WERI-Rb-1 (cell line): ENCODE results near the gene UBXN2A.
"Not testable (repeated sequence)": the region's sequence is repeated elsewhere in the genome, so short reads cannot be mapped to it uniquely, and the experiment has no call there.

Experiments used
- DNase-seq: peaks from one replicate; pipeline ENCODE4 v3.0.0-alpha.2; 2020
- H3K27ac ChIP-seq: fragments of 250-450 bp; sonication (Bioruptor Pico); 2 replicates; pipeline ENCODE4 v1.5.1; 2020; ENCODE audit warnings: mild to moderate bottlenecking, moderate library complexity
- H3K27me3 ChIP-seq: fragments of 250-450 bp; sonication (Bioruptor Pico); 2 replicates; pipeline ENCODE4 v1.5.1; 2021; ENCODE audit warnings: mild to moderate bottlenecking, low read depth, moderate library complexity; ENCODE audit not compliant: insufficient read depth, severe bottlenecking
- H3K36me3 ChIP-seq: fragments of 250-450 bp; sonication (Bioruptor Pico); 2 replicates; pipeline ENCODE4 v1.5.1; 2020; ENCODE audit warnings: mild to moderate bottlenecking, moderate library complexity
- H3K4me3 ChIP-seq: 2 replicates; pipeline ENCODE4 v1.5.1; 2011; ENCODE audit warnings: low read depth, mild to moderate bottlenecking, control low read depth, low read length
- H3K9me3 ChIP-seq: fragments of 250-450 bp; sonication (Bioruptor Pico); 2 replicates; pipeline ENCODE4 v1.5.1; 2021; ENCODE audit warnings: mild to moderate bottlenecking, moderate library complexity; ENCODE audit not compliant: severe bottlenecking
- TF ChIP-seq, protein P1 (sequence below): IDR thresholded peaks from 2 replicates; pipeline ENCODE4 v1.5.1; 2011; ENCODE audit warnings: low read depth, mild to moderate bottlenecking, control low read depth, inconsistent platforms, low read length

Gene UBXN2A

DNA sequence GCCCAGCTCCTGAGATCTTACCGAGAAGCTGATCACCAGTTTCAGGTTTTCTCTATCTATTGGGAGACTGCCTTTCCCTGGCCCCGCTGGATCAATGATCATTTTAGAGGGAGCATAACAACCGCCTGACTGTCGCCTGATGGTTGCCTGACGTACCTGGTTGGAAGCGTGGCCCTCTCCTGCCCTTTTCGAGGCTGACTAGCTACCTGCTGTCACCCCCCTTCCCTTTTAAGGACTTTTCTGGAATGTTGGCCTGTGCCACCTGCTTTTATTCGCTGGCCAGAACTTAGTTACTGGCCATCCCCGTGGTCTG lies 69.1 kb downstream of the UBXN2A start:
- Histone ChIP-seq H3K27me3 (no peaks in the 10 kb centered on the region), H3K9me3 (no peaks in the 10 kb centered on the region), H3K36me3 (no peaks in the 10 kb centered on the region), H3K27ac (no peak overlapping the region), H3K4me3 (no peak overlapping the region)
- no peak for DNase-seq
- TF ChIP-seq, protein P1, sequence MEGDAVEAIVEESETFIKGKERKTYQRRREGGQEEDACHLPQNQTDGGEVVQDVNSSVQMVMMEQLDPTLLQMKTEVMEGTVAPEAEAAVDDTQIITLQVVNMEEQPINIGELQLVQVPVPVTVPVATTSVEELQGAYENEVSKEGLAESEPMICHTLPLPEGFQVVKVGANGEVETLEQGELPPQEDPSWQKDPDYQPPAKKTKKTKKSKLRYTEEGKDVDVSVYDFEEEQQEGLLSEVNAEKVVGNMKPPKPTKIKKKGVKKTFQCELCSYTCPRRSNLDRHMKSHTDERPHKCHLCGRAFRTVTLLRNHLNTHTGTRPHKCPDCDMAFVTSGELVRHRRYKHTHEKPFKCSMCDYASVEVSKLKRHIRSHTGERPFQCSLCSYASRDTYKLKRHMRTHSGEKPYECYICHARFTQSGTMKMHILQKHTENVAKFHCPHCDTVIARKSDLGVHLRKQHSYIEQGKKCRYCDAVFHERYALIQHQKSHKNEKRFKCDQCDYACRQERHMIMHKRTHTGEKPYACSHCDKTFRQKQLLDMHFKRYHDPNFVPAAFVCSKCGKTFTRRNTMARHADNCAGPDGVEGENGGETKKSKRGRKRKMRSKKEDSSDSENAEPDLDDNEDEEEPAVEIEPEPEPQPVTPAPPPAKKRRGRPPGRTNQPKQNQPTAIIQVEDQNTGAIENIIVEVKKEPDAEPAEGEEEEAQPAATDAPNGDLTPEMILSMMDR = no peak

DNA sequence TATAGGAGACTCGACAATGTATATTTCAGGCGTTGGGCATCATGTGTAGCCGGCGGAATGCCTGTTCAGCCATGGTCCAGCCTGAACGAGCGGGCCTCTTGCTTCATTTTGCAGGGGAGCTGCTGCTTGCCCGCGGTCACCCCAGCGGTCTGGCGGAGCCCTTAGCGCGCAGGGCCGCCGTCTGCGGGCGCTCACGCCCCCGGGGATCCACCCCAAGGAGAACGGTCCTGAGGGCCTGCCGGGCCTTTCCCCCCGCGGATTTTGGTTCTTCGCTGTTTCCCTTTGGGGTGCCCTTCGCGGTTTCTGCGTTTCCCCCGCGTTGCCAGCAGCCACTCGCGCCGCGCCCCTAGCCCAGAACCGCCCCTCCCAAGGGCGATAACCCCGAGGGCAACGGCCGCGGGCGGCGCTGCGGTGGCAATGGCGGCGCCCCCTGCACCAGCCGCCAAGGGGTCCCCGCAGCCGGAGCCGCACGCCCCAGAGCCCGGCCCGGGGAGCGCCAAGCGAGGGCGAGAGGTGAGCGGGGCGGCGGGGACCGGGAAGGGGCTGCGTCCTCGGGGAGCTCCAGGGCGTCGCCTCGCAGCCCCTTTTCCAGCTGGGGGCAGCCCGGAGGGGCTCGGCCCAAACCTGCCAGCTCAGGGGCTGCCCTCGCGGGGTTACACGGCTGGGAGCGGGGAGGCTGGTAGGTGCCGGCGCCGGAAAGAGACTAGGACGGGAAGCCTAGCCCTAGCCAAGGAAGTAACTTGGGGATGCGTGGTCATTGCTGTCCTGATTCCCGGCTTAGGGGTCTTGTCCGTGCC lies 69.6 kb downstream of the UBXN2A start, which contains the start of gene MFSD2B:
Gene MFSD2B, plus strand, starts transcription at position 406 of the 797 bp plus-strand sequence. Its CDS starts 12 bp downstream, at position 418.
- H3K4me3 ChIP-seq = no peak within 1 kb of the TSS
- no peak within 1 kb of the TSS for H3K27ac ChIP-seq
- H3K36me3 ChIP-seq = no peaks in the 10 kb centered on the region
- no peaks in the 10 kb centered on the region for H3K9me3 ChIP-seq
- DNase-seq = no peak
- H3K27me3 ChIP-seq = no peaks in the 10 kb centered on the region
- TF ChIP-seq, protein P1 = no peak

DNA sequence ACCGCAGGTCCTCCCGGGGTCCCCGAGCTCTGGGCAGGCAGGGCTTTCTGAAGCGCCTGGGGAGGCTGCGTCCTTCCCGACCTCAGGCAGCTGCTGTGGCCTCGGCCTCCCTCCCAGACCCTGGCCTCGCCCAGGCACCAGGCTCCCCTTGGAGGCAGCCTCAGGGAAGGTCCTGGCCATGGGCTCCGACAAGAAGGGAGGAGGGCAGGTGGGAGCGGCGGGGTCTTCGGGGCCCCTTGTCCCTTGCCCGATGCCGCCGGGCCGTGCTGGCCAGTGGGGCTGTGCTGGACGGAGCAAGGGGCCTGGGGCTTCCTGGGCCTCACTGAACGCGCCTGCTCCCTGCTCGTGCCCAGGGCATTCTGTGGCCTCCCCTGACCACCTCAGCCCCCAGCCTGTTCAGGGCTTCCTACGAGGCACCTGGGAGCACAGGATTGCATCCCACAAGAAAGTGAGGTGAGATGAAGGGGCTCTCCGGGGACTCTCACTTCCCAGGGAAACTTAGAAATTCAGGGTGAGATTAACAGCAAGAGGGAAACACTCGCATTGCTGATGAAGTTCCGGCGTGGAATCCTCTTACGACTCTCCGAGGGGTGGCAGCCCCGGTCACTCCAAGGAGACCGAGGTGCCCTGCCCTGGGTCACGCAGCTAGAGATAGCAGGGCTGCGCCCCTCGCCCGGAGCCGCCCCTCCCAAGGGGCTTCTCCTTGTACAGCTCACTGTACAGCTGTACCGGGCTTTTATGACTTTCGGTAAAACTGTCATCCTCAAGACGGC lies 70.4 kb downstream of the UBXN2A start:
- H3K27ac ChIP-seq = no peak overlapping the region
- no peak for DNase-seq
- no peak overlapping the region for H3K4me3 ChIP-seq
- TF ChIP-seq, protein P1 = no peak
- H3K36me3 ChIP-seq = no peaks in the 10 kb centered on the region
- no peaks in the 10 kb centered on the region for H3K9me3 ChIP-seq
- H3K27me3 ChIP-seq = no peaks in the 10 kb centered on the region

DNA sequence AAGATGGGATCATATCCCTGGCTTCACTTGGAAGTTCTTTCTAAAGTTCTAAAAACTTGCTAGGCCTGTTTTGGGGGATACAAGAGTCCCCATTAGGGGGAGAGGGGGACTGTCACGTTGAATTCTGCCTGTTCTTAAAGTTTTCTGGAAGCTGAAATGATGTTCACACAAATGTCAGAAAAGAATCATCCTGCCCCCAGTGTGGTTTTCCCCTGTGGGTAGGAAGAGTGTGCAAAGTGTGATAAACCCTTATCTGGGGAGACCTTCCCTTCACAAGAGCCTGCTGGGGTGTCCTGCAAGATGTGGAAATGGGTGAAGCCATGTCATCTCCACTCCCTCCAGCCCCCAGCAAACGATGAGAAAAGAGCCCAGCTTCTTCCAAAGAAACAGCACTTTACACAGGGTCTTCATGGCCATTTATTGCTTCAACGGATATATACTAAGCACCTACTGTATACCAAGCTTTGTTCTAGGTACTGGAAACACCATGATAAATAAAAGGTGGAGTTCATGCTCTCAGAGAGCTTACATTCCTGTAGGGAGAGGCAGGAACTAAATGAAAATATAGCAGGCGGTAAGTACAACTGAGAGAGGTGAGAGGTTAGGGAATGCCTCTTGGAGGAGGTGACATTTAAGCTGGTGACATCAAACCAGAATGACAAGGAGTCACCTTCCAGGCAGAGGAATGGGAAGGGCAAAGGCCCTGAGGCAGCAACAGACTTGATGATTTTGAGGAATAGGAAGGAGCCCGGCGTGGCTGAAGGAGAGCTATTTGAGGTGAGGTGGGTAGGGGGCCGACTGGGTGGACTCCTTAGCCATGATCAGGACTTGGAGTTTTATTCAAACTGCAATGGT lies 71.2 kb downstream of the UBXN2A start:
- no peaks in the 10 kb centered on the region for H3K27me3 ChIP-seq
- TF ChIP-seq, protein P1 = no peak
- DNase-seq = no peak
- no peaks in the 10 kb centered on the region for H3K9me3 ChIP-seq
- H3K4me3 ChIP-seq = no peak overlapping the region
- H3K36me3 ChIP-seq = no peaks in the 10 kb centered on the region
- no peak overlapping the region for H3K27ac ChIP-seq

DNA sequence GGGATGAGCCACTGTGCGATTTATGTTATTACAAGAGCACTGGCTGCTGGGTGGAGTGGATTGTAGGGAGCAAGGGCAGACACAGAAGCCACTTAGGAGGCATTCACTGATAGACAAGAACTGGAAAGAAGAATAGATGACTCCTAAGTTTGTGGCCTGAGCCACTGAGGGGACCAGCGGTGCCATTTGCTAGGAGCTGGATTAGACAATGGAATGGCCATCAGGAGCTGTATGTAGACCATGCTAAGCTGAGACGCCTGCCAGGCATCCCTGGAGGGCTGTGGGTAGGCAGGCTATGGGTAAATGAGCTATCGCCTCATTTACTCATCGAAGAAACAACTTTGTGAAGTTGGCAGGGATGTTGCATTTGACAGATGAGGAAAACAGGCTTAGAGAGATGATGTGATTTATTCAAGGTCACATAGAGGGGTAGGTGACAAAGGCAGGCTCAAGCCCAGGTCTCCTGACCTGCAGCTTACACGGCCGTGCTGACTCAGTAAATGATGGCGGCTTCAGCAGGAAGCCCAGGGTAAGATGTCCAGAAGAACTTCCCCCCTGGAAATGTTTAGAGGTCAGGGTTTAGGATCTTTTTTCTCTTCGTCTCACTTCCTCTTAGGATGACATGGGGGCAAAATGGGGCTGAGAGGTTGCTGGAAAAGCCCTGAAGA lies 72.4 kb downstream of the UBXN2A start:
- TF ChIP-seq, protein P1 = no peak
- Histone ChIP-seq H3K4me3 (no peak overlapping the region), H3K9me3 (no peaks in the 10 kb centered on the region), H3K27me3 (no peaks in the 10 kb centered on the region), H3K36me3 (no peaks in the 10 kb centered on the region), H3K27ac (no peak overlapping the region)
- DNase-seq = no peak

DNA sequence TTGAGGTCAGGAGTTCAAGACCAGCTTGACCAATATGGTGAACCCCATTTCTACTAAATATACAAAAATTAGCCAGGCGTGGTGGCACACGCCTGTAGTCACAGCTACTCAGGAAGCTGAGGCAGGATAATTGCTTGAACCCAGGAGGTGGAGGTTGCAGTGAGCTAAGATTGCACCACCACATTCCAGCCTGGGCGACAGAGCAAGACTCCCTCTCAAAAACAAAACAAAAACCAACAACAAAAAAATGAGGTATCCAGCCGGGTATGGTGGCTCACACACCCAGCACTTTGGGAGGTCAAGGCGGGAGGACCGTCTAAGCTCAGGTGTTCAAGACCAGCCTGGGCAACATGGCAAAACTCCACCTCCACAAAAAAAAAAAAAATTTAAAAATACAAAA lies 74.6 kb downstream of the UBXN2A start:
- not testable (repeated sequence) for H3K36me3 ChIP-seq, DNase-seq, H3K27me3 ChIP-seq, H3K4me3 ChIP-seq, H3K27ac ChIP-seq, H3K9me3 ChIP-seq
